ENCODE data around the gene GYPA.
"Not testable (repeated sequence)": the region's sequence is repeated elsewhere in the genome, so short reads cannot be mapped to it uniquely, and the experiment has no call there.

GYPA gene

DNA sequence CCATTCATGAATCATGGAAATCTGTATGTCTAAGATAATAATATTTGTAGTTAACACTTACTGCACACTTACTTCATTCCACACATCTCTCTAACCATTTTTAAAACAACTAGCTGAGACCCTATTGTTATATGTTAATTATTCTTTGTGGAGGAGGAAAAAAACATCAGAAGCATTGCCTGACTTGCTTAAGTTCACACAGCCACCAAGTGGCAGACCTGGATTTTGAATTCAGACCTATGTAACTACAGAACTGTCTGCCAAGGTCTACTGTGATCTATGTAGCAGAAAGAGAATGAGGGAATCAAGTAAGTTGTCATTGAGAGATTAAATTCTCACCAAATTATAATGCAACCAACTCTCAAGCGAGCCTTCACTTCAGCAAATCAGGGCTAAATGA is 10.4 kb downstream of the GYPA start:
- not testable (repeated sequence) for H3K36me3 ChIP-seq (ENCODE audit: control insufficient read depth in 2 of 2, insufficient read depth in 2 of 2, low read length in 2 of 2); H3K9me3 ChIP-seq (ENCODE audit: control insufficient read depth in 2 of 2, low read length in 2 of 2); H3K9ac ChIP-seq (ENCODE audit: low read depth in 1 of 2, low read length in 2 of 2); H3K27ac ChIP-seq (ENCODE audit: low read depth in 2 of 2, low read length in 2 of 2); H3K27me3 ChIP-seq (ENCODE audit: control insufficient read depth in 2 of 2, insufficient read depth in 2 of 2, low read length in 2 of 2); H3K4me3 ChIP-seq (ENCODE audit: low read length in 2 of 2); H3K4me1 ChIP-seq (ENCODE audit: control insufficient read depth in 2 of 2, insufficient read depth in 2 of 2, low read length in 2 of 2)

DNA sequence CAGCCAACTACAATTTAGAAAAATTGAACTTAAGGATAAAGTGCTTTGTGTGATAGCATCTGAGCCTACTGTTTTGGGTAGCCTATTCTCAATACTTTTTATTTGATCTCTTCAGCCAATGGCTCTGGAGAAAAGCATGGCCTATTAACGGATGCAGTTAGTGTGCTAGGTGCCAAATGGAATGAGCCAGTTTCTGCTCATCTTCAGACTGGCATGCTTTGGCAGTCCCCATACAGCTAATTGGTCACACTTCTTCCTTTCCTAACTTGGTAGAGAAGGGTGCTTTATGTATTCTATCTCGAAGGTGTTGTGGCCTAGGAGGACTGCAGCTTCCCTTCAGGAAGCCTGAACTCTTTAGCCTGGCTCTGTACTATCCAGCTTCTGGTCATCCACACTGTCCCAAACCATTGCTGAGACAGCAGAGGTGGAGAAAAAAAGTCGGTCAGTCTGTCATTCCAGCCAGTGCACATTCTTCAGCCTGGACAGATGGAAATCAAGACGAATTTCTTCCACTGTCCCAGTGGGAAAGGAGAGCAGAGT is 11.1 kb downstream of the GYPA start:
- not testable (repeated sequence) for H3K9ac ChIP-seq (ENCODE audit: low read depth in 1 of 2, low read length in 2 of 2)

DNA sequence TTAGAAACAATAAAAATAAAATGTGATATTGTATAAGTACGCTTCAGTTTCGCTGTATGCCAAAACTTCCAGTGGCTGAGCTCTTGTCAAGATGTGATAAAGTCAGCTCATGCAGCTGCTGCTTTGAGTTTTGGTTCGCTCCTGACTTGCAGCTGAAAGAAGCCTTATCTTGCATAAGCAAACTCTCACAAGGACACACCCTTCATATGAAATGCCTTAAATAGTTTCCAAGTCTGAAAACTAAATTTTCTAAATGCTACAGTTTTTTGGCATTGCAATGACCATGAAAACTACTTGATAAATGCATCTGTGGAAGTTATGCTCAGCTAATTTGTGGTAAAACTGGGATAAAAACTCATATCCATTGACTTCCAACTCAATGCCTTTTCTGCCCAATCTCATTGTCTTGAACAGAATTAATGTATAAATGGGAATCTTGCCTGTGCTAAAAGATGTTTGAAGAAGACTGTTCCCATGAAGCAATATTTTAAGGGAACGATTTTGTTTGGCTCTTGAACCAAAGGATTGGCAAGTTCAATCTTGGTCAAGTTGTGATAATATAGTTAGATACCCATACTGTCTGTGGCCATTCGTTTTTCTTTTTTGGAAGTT is 11.7 kb downstream of the GYPA start:
- not testable (repeated sequence) for H3K36me3 ChIP-seq (ENCODE audit: control insufficient read depth in 2 of 2, insufficient read depth in 2 of 2, low read length in 2 of 2); H3K27me3 ChIP-seq (ENCODE audit: control insufficient read depth in 2 of 2, insufficient read depth in 2 of 2, low read length in 2 of 2); H3K9ac ChIP-seq (ENCODE audit: low read depth in 1 of 2, low read length in 2 of 2); H3K4me1 ChIP-seq (ENCODE audit: control insufficient read depth in 2 of 2, insufficient read depth in 2 of 2, low read length in 2 of 2); H3K4me3 ChIP-seq (ENCODE audit: low read length in 2 of 2); H3K9me3 ChIP-seq (ENCODE audit: control insufficient read depth in 2 of 2, low read length in 2 of 2); H3K27ac ChIP-seq (ENCODE audit: low read depth in 2 of 2, low read length in 2 of 2)

More for the DNA sequence above, 11.1 kb downstream of the GYPA start:
- not testable (repeated sequence) for H3K27me3 ChIP-seq (ENCODE audit: control insufficient read depth in 2 of 2, insufficient read depth in 2 of 2, low read length in 2 of 2); H3K36me3 ChIP-seq (ENCODE audit: control insufficient read depth in 2 of 2, insufficient read depth in 2 of 2, low read length in 2 of 2); H3K9me3 ChIP-seq (ENCODE audit: control insufficient read depth in 2 of 2, low read length in 2 of 2); H3K4me3 ChIP-seq (ENCODE audit: low read length in 2 of 2); H3K27ac ChIP-seq (ENCODE audit: low read depth in 2 of 2, low read length in 2 of 2); H3K4me1 ChIP-seq (ENCODE audit: control insufficient read depth in 2 of 2, insufficient read depth in 2 of 2, low read length in 2 of 2)

DNA sequence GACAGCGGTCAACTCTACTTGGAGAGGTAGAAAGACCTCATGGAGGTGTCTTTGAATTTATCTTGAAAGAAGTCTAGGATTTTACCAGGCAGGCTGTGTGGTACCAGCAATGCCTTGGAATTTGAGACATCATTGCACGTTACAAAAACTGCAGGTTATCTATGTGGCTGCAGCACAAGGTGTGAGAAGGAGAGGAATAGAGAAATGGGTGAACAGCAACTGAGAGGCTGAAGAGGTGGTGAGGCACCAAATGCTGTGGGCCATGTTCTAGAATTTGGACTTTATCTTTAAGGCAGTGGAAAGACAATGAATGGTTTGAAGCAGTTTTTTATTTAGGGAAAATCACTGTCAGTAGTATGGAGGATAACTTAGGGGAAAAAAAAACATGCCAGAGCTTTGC is 15.4 kb downstream of the GYPA start:
- H3K4me3 ChIP-seq (ENCODE audit: low read length in 2 of 2); H3K9ac ChIP-seq (ENCODE audit: low read depth in 1 of 2, low read length in 2 of 2); H3K27me3 ChIP-seq (ENCODE audit: control insufficient read depth in 2 of 2, insufficient read depth in 2 of 2, low read length in 2 of 2); H3K4me1 ChIP-seq (ENCODE audit: control insufficient read depth in 2 of 2, insufficient read depth in 2 of 2, low read length in 2 of 2); H3K27ac ChIP-seq (ENCODE audit: low read depth in 2 of 2, low read length in 2 of 2); H3K9me3 ChIP-seq (ENCODE audit: control insufficient read depth in 2 of 2, low read length in 2 of 2); H3K36me3 ChIP-seq (ENCODE audit: control insufficient read depth in 2 of 2, insufficient read depth in 2 of 2, low read length in 2 of 2): not testable (repeated sequence)

DNA sequence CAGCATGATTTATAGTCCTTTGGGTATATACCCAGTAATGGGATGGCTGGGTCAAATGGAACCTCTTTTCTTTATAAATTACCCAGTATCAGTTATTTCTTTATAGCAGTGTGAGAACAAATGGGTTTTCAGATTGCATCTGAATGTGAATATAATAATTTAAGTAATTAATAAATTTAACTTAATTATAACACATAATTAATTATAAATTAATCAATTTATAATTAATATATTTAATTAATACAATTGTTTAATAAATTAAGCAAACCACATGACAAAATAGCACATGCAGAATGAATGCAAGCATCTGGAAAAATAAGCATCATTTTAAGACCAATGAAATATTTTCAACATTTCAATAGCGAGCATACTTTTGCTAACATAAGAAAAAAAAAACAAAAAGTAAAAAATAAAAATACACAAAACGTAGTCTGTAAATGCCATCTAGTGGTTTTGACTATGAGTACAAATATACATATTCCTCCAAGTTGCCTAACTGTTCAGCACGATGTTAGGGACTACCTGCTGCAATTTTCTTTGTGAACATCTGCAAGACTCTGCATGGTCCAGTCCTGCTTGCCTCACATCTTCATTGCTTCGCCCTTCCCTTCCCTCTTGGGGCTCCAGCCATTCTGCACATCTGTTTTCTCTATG is 16.4 kb downstream of the GYPA start:
- not testable (repeated sequence) for H3K4me1 ChIP-seq (ENCODE audit: control insufficient read depth in 2 of 2, insufficient read depth in 2 of 2, low read length in 2 of 2)

DNA sequence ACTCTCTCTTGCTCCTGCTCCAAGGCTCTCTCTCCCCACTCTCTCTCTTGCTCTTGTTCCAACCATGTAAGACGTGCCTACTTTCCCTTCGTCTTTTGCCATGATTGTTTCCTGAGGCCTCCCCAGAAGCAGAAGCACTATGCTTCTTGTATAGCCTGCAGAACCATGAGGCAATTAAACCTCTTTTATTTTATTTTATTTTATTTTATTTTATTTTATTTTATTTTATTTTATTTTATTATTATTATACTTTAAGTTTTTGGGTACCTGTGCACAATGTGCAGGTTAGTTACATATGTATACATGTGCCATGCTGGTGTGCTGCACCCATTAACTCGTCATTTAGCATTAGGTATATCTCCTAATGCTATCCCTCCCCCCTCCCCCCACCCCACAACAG is 17.2 kb downstream of the GYPA start:
- not testable (repeated sequence) for H3K4me3 ChIP-seq (ENCODE audit: low read length in 2 of 2); H3K9ac ChIP-seq (ENCODE audit: low read depth in 1 of 2, low read length in 2 of 2); H3K4me1 ChIP-seq (ENCODE audit: control insufficient read depth in 2 of 2, insufficient read depth in 2 of 2, low read length in 2 of 2); H3K27me3 ChIP-seq (ENCODE audit: control insufficient read depth in 2 of 2, insufficient read depth in 2 of 2, low read length in 2 of 2); H3K27ac ChIP-seq (ENCODE audit: low read depth in 2 of 2, low read length in 2 of 2); H3K36me3 ChIP-seq (ENCODE audit: control insufficient read depth in 2 of 2, insufficient read depth in 2 of 2, low read length in 2 of 2); H3K9me3 ChIP-seq (ENCODE audit: control insufficient read depth in 2 of 2, low read length in 2 of 2)

More for the DNA sequence above, 16.4 kb downstream of the GYPA start:
- not testable (repeated sequence) for H3K36me3 ChIP-seq (ENCODE audit: control insufficient read depth in 2 of 2, insufficient read depth in 2 of 2, low read length in 2 of 2); H3K9ac ChIP-seq (ENCODE audit: low read depth in 1 of 2, low read length in 2 of 2); H3K9me3 ChIP-seq (ENCODE audit: control insufficient read depth in 2 of 2, low read length in 2 of 2); H3K27ac ChIP-seq (ENCODE audit: low read depth in 2 of 2, low read length in 2 of 2); H3K27me3 ChIP-seq (ENCODE audit: control insufficient read depth in 2 of 2, insufficient read depth in 2 of 2, low read length in 2 of 2); H3K4me3 ChIP-seq (ENCODE audit: low read length in 2 of 2)

DNA sequence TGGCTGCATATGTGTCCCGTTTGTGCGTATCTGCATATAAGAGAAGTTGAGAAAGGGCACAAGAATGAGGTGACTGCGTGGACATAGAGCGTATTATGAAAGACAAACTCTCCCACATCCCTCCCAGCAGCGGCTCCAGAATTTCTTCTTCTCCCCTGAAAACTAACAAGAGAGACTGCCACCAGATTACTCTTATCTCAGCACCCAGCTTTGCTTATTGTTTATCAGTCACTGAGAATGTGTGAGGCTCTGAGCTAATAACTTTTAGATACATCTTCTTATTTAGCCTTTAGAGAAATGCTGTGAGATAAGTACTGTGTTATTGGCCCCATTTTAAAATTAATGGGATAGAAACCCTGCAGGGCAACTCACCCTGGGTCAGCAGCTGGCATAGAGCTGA is 20.8 kb downstream of the GYPA start:
- not testable (repeated sequence) for H3K36me3 ChIP-seq (ENCODE audit: control insufficient read depth in 2 of 2, insufficient read depth in 2 of 2, low read length in 2 of 2); H3K4me1 ChIP-seq (ENCODE audit: control insufficient read depth in 2 of 2, insufficient read depth in 2 of 2, low read length in 2 of 2); H3K9me3 ChIP-seq (ENCODE audit: control insufficient read depth in 2 of 2, low read length in 2 of 2); H3K9ac ChIP-seq (ENCODE audit: low read depth in 1 of 2, low read length in 2 of 2); H3K4me3 ChIP-seq (ENCODE audit: low read length in 2 of 2); H3K27me3 ChIP-seq (ENCODE audit: control insufficient read depth in 2 of 2, insufficient read depth in 2 of 2, low read length in 2 of 2); H3K27ac ChIP-seq (ENCODE audit: low read depth in 2 of 2, low read length in 2 of 2)

DNA sequence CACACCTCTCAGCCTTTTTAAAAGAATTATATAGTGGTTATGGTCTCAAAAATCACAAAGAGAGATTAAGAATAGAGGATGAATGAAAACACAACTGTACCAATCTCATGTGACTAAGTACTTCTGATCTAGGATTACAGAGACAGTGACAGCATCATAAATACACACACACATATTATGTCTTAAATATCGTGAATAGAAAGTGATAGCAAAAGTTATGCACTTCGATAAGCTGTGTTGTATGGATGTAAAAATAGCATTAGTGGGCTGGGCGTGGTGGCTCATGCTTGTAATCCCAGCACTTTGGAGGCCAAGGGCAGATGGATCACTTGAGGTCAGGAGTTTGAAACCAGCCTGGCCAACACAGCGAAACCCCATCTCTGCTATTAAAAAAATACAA is 25.0 kb downstream of the GYPA start:
- Histone ChIP-seq H3K36me3 (ENCODE audit: control insufficient read depth in 2 of 2, insufficient read depth in 2 of 2, low read length in 2 of 2) (no peaks in the 10 kb centered on the region), H3K4me3 (ENCODE audit: low read length in 2 of 2) (no peak overlapping the region), H3K9ac (ENCODE audit: low read depth in 1 of 2, low read length in 2 of 2) (no peak overlapping the region), H3K4me1 (ENCODE audit: control insufficient read depth in 2 of 2, insufficient read depth in 2 of 2, low read length in 2 of 2) (no peaks in the 10 kb centered on the region), H3K27ac (ENCODE audit: low read depth in 2 of 2, low read length in 2 of 2) (no peak overlapping the region), H3K27me3 (ENCODE audit: control insufficient read depth in 2 of 2, insufficient read depth in 2 of 2, low read length in 2 of 2) (no peaks in the 10 kb centered on the region), H3K9me3 (ENCODE audit: control insufficient read depth in 2 of 2, low read length in 2 of 2) (no peaks in the 10 kb centered on the region)

DNA sequence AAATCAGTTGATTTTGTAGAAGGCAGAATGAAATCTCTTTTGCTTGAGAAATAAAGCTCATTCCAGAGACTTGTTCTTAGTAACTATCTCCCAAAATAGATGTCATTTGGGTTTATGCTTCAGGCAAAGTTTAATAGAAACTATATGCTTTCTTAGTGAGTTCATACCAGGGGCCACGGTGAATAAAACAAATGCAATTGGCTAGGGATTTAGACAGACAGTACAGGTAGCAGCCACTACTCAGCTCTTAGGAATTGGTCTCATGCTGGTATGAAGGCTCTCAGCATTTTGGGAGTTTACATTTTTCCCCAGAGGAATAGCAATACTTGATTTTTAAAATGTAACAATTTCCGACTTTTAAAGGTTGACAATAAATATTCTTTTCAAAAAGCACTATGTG is 27.0 kb downstream of the GYPA start:
- Histone ChIP-seq H3K9ac (ENCODE audit: low read depth in 1 of 2, low read length in 2 of 2) (no peak overlapping the region), H3K9me3 (ENCODE audit: control insufficient read depth in 2 of 2, low read length in 2 of 2) (no peaks in the 10 kb centered on the region), H3K4me1 (ENCODE audit: control insufficient read depth in 2 of 2, insufficient read depth in 2 of 2, low read length in 2 of 2) (no peaks in the 10 kb centered on the region), H3K4me3 (ENCODE audit: low read length in 2 of 2) (no peak overlapping the region), H3K27me3 (ENCODE audit: control insufficient read depth in 2 of 2, insufficient read depth in 2 of 2, low read length in 2 of 2) (no peaks in the 10 kb centered on the region), H3K36me3 (ENCODE audit: control insufficient read depth in 2 of 2, insufficient read depth in 2 of 2, low read length in 2 of 2) (no peaks in the 10 kb centered on the region), H3K27ac (ENCODE audit: low read depth in 2 of 2, low read length in 2 of 2) (no peak overlapping the region)

- Histone ChIP-seq H3K9ac (ENCODE audit: low read depth in 1 of 2, low read length in 2 of 2) (no peak overlapping the region), H3K27ac (ENCODE audit: low read depth in 2 of 2, low read length in 2 of 2) (no peak overlapping the region), H3K36me3 (ENCODE audit: control insufficient read depth in 2 of 2, insufficient read depth in 2 of 2, low read length in 2 of 2) (no peaks in the 10 kb centered on the region), H3K9me3 (ENCODE audit: control insufficient read depth in 2 of 2, low read length in 2 of 2) (no peaks in the 10 kb centered on the region), H3K4me3 (ENCODE audit: low read length in 2 of 2) (no peak overlapping the region), H3K27me3 (ENCODE audit: control insufficient read depth in 2 of 2, insufficient read depth in 2 of 2, low read length in 2 of 2) (no peaks in the 10 kb centered on the region), H3K4me1 (ENCODE audit: control insufficient read depth in 2 of 2, insufficient read depth in 2 of 2, low read length in 2 of 2) (no peaks in the 10 kb centered on the region)
Measured at GRCh38 chr4:144104509-144105130, 35.9 kb downstream of the GYPA start.

Measured in mucosa of rectum (tissue), 2 donors.